Measurements from ENCODE around the gene CRIP2. TPM values are rescaled to one million over a fixed set of nuclear protein-coding genes. Genes with fewer than 3 reads are reported as not detected.

CRIP2 gene
- total and polyA plus RNA-seq, 9 donors, result 144 to 335 (median 235) TPM

DNA sequence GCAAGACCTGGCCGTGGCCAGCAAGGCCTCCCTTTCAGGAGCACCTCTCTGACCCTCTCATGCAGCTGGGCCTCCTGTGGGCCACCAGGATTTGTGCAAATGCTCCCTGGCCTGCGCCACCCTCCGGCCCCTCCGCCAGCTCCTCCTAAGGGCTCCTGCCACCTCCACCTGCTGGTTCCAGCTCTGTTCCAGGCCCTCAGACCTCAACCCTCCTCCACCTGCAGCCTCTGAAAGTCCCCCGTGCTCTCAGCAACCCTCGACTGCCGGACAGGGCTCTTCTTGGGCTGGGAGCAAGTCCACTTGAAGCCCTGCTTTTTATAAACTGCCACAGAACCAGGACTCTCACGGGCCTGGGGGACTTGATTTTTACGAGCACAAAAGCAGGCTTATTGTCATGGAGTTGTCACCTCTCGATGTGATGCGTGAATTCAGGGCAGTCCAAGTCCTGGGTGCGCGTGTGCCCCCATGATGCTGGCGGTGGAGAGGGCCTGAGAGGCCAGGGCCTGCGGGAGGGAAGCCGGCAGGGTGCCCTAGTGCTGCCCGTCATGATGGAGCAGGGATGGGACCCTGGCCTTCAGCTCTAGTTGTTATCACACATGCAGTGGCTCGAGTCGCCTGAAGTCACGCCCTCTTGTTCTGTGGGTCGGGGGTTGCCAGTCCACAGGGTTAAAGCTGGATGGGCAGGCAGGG lies 25.6 kb downstream of the CRIP2 start:
- H3K36me3 ChIP-seq (ENCODE audit: control insufficient read depth, insufficient read depth, low read length), result peaks cover 7% of the 10 kb centered on the region
- peak overlapping the region; percentile 13 for H3K27ac ChIP-seq (ENCODE audit: low read length)
- H3K27me3 ChIP-seq (ENCODE audit: control insufficient read depth, insufficient read depth, low read length), result no peaks in the 10 kb centered on the region
- no peak for DNase-seq
- WGBS (ENCODE audit: insufficient coverage), result 81% methylated on average over 21 of the region's 21 CpGs
- H3K4me1 ChIP-seq (ENCODE audit: control insufficient read depth, insufficient read depth, low read length), result peaks cover 21% of the 10 kb centered on the region
- no peaks in the 10 kb centered on the region for H3K9me3 ChIP-seq (replicated peaks; ENCODE audit: control insufficient read depth, low read depth, low read length)
- no peak overlapping the region for H3K4me3 ChIP-seq (ENCODE audit: low read length)

DNA sequence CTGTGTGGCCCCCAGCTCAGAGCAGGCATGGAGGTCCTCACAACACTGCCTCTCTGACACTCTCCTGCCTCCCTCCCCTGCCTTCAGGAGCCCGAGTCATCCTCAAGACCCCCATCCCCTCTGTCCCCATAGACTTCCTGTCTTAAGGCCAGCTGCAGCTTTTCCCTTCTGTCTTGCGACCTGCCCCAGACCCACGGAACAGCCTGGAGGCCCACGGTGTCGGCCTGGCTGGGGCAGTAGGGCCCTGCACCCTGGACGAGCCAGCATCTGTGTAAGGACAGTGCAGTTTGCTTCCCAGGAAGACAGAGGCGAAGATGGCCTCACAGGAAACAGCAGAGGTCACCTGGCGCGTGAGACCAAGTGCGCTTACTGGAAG lies 26.1 kb downstream of the CRIP2 start:
- DNase-seq, result no peak

GRCh38 chr14:105501504-105502291 lies 27.1 kb downstream of the CRIP2 start:
- Histone ChIP-seq H3K27me3 (ENCODE audit: control insufficient read depth, insufficient read depth, low read length) (no peaks in the 10 kb centered on the region), H3K9me3 (replicated peaks; ENCODE audit: control insufficient read depth, low read depth, low read length) (no peaks in the 10 kb centered on the region), H3K4me1 (ENCODE audit: control insufficient read depth, insufficient read depth, low read length) (peaks cover 19% of the 10 kb centered on the region), H3K27ac (ENCODE audit: low read length) (no peak overlapping the region), H3K36me3 (ENCODE audit: control insufficient read depth, insufficient read depth, low read length) (peaks cover 7% of the 10 kb centered on the region), H3K4me3 (ENCODE audit: low read length) (no peak overlapping the region)
- 94% methylated on average over 3 of the region's 13 CpGs for WGBS (ENCODE audit: insufficient coverage)
- DNase-seq, result no peak

More for the DNA sequence above, 26.1 kb downstream of the CRIP2 start:
- no peak overlapping the region for H3K4me3 ChIP-seq (ENCODE audit: low read length)
- no peaks in the 10 kb centered on the region for H3K9me3 ChIP-seq (replicated peaks; ENCODE audit: control insufficient read depth, low read depth, low read length)
- 58% methylated on average over 9 of the region's 10 CpGs for WGBS (ENCODE audit: insufficient coverage)
- H3K36me3 ChIP-seq (ENCODE audit: control insufficient read depth, insufficient read depth, low read length), result peaks cover 7% of the 10 kb centered on the region
- H3K27me3 ChIP-seq (ENCODE audit: control insufficient read depth, insufficient read depth, low read length), result no peaks in the 10 kb centered on the region
- no peak overlapping the region for H3K27ac ChIP-seq (ENCODE audit: low read length)
- peaks cover 21% of the 10 kb centered on the region for H3K4me1 ChIP-seq (ENCODE audit: control insufficient read depth, insufficient read depth, low read length)

DNA sequence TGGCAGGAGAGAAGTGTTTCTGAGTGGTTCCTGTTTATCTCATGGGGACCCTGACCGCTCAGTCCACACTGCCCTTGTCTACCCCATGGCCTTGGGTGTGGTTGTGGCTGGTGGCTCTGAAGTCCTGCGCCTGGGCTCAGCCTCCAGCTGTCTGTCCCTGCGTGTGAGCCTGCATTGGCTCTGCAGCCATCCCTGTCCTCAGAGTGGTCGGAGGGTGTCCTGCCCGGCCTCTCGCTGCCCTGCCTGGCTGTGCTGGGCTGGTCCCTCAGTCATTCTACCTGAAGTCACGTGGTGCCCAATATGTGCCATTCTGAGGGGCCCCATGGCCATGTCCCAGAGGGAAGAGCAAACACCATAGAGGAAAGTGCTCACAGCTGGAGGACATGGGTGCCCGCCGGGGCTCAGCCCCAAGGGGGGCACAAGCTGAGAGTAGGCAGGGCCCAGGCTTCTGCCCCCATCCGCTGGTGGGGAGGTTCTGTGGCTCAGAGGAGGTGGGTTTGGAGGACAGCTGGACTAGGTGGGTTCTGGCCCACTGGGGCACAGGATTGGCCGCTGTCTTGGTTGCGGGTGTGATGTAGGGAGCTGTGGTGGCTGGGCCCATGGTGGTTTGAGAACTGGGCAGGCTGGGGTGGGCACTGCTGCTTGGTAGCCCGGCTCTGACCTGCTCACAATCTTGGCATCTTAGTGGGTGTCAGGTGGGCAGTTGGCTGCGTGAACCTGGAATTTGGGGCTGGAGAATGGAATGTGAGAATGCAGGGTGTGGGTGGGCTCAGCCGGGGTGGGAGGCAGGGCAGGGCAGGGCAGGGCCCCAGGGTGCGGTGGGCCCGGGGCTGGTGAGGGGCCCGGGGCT lies 28.1 kb downstream of the CRIP2 start:
- Histone ChIP-seq H3K27me3 (ENCODE audit: control insufficient read depth, insufficient read depth, low read length) (peaks cover 5% of the 10 kb centered on the region), H3K36me3 (ENCODE audit: control insufficient read depth, insufficient read depth, low read length) (peaks cover 7% of the 10 kb centered on the region), H3K4me3 (ENCODE audit: low read length) (no peak overlapping the region), H3K9me3 (replicated peaks; ENCODE audit: control insufficient read depth, low read depth, low read length) (no peaks in the 10 kb centered on the region), H3K27ac (ENCODE audit: low read length) (no peak overlapping the region), H3K4me1 (ENCODE audit: control insufficient read depth, insufficient read depth, low read length) (peaks cover 18% of the 10 kb centered on the region)
- 85% methylated on average over 14 of the region's 18 CpGs for WGBS (ENCODE audit: insufficient coverage)
- DNase-seq, result no peak

DNA sequence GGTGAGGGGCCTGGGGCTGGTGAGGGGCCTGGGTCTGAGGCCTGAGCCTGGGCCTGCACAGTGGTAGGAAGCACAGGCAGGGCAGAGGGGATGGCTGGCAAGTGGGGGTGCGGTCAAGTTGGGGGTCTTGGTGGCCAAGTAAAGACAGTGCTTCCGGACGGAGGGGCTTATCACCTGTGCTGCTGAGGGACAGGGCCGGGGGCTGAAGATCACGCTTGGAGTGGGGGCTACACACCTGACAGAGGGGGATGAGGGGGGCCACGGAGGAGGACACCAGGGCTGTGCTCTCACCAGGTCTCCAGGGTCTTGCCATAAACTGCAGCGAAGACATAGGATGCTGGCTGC lies 28.6 kb downstream of the CRIP2 start:
- Histone ChIP-seq H3K36me3 (ENCODE audit: control insufficient read depth, insufficient read depth, low read length) (peaks cover 7% of the 10 kb centered on the region), H3K4me3 (ENCODE audit: low read length) (no peak overlapping the region), H3K27me3 (ENCODE audit: control insufficient read depth, insufficient read depth, low read length) (peaks cover 7% of the 10 kb centered on the region), H3K9me3 (replicated peaks; ENCODE audit: control insufficient read depth, low read depth, low read length) (no peaks in the 10 kb centered on the region), H3K4me1 (ENCODE audit: control insufficient read depth, insufficient read depth, low read length) (peaks cover 15% of the 10 kb centered on the region), H3K27ac (ENCODE audit: low read length) (no peak overlapping the region)
- DNase-seq, result no peak
- WGBS (ENCODE audit: insufficient coverage), result 68% methylated on average over 7 of the region's 7 CpGs

DNA sequence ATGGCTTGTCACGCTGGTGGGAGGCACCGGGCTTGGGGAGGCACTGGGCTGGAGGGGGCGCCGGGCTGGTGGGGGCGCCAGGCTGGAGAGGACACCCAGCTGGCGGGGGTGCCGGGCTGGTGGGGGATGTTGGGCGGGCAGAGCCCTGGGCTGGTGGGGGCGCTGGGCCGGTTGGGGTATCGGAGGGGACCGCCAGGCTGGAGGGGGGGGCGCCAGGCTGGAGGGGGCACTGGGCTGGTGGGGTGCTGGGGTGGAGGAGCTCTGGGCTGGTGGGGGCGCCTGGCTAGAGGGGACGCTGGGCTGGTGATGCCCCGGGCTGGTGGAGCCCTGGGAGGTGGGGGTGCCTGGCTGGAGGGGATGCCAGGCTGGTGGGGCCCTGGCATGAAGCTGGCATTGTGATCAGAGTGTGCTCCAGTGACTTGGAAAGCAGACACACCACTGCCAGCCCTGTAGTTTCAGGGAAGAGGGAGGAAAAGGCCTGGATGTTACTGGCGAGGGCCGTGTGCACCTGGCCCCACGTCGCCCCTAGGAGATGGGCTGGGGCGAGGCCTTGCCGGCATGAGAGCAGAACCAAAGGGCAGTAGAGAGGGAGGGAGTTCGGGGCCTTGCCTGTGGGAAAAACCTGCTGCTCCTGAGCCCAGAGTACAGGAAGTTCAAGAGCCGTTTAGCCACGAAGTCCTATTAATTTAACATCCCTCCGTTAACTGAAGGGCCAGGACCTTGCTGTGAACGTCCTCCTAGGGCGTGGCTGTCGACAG lies 29.5 kb downstream of the CRIP2 start:
- Histone ChIP-seq H3K27me3 (ENCODE audit: control insufficient read depth, insufficient read depth, low read length) (peaks cover 11% of the 10 kb centered on the region), H3K9me3 (replicated peaks; ENCODE audit: control insufficient read depth, low read depth, low read length) (no peaks in the 10 kb centered on the region), H3K27ac (ENCODE audit: low read length) (no peak overlapping the region), H3K36me3 (ENCODE audit: control insufficient read depth, insufficient read depth, low read length) (peaks cover 2% of the 10 kb centered on the region), H3K4me3 (ENCODE audit: low read length) (no peak overlapping the region), H3K4me1 (ENCODE audit: control insufficient read depth, insufficient read depth, low read length) (peaks cover 7% of the 10 kb centered on the region)
- WGBS (ENCODE audit: insufficient coverage), result 71% methylated on average over 20 of the region's 29 CpGs
- DNase-seq, result no peak

- H3K4me1 ChIP-seq (ENCODE audit: control insufficient read depth, insufficient read depth, low read length), result peaks cover under 1% of the 10 kb centered on the region
- H3K9me3 ChIP-seq (replicated peaks; ENCODE audit: control insufficient read depth, low read depth, low read length), result no peaks in the 10 kb centered on the region
- no peak overlapping the region for H3K27ac ChIP-seq (ENCODE audit: low read length)
- H3K4me3 ChIP-seq (ENCODE audit: low read length), result no peak overlapping the region
- peaks cover 14% of the 10 kb centered on the region for H3K27me3 ChIP-seq (ENCODE audit: control insufficient read depth, insufficient read depth, low read length)
- H3K36me3 ChIP-seq (ENCODE audit: control insufficient read depth, insufficient read depth, low read length), result no peaks in the 10 kb centered on the region
- WGBS (ENCODE audit: insufficient coverage), result 81% methylated on average over 15 of the region's 16 CpGs
- no peak for DNase-seq
Measured at GRCh38 chr14:105505101-105505500, 30.5 kb downstream of the CRIP2 start.

DNA sequence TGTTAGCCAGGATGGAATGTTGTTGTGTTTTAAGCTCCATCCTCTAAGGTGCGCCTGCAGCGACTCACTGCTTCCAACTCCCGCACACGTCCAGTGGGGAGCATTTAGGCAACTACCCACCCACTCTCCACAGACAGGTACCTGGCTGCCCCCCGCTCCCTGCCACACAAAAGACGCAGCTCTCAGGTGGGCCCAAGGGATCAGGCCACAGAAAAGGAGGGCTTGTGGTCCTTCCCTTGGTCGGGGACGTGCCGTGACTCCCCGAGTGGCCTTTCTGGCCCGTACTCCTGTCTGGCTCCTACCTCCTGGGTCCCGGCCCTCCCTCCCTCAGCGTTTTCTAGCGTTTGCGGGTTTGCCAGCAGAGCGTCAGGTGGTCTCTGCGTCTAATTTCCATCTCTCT lies 32.6 kb downstream of the CRIP2 start:
- no peak for DNase-seq
- Histone ChIP-seq H3K4me3 (ENCODE audit: low read length) (no peak overlapping the region), H3K9me3 (replicated peaks; ENCODE audit: control insufficient read depth, low read depth, low read length) (no peaks in the 10 kb centered on the region), H3K27me3 (ENCODE audit: control insufficient read depth, insufficient read depth, low read length) (peaks cover 24% of the 10 kb centered on the region), H3K4me1 (ENCODE audit: control insufficient read depth, insufficient read depth, low read length) (no peaks in the 10 kb centered on the region), H3K27ac (ENCODE audit: low read length) (no peak overlapping the region), H3K36me3 (ENCODE audit: control insufficient read depth, insufficient read depth, low read length) (no peaks in the 10 kb centered on the region)
- WGBS (ENCODE audit: insufficient coverage), result 69% methylated on average over 13 of the region's 17 CpGs

DNA sequence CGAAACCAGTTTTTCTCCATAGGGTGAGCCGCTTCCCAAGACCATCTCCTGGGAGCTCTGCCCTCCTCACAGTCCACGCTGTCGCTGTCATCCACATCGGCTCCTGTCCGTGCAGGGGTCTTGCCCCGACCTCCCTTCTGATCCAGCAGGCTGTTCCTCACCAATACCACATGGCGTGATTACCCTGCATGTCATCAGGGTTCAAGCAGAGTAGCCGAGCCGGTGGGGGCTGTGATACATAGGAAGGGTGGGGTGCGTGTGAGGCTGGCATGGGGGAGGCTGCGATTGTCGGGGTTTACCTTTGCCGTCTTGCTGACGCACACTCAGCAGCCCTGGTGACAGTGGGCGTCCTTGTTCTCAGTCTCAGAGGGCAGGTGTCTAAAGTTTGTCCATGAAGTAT lies 33.4 kb downstream of the CRIP2 start:
- no peak for DNase-seq
- WGBS (ENCODE audit: insufficient coverage), result 74% methylated on average over 14 of the region's 16 CpGs

More for the DNA sequence above, 33.4 kb downstream of the CRIP2 start:
- Histone ChIP-seq H3K36me3 (ENCODE audit: control insufficient read depth, insufficient read depth, low read length) (no peaks in the 10 kb centered on the region), H3K4me3 (ENCODE audit: low read length) (no peak overlapping the region), H3K27me3 (ENCODE audit: control insufficient read depth, insufficient read depth, low read length) (peaks cover 24% of the 10 kb centered on the region), H3K9me3 (replicated peaks; ENCODE audit: control insufficient read depth, low read depth, low read length) (no peaks in the 10 kb centered on the region), H3K27ac (ENCODE audit: low read length) (no peak overlapping the region), H3K4me1 (ENCODE audit: control insufficient read depth, insufficient read depth, low read length) (no peaks in the 10 kb centered on the region)
